Keratinocyte (primary cell): ENCODE results near the gene ATXN7L3. TPM values are rescaled to one million over a fixed set of nuclear protein-coding genes. Genes with fewer than 3 reads are reported as not detected.

Experiments used
- DNase-seq: peaks from one replicate; pipeline ENCODE4 v3.0.0-alpha.2; 2011; ENCODE audit warnings: low read depth, missing footprints, low spot score
- FAIRE-seq: peaks from 2 replicates; lab custom pipeline; 2011; peaks lifted over from hg19 to GRCh38; lab: Jason Lieb, UNC
- H2AFZ ChIP-seq: 2 replicates; pipeline ENCODE4 v1.6.0; 2012; ENCODE audit warnings: low read length, control low read depth, inconsistent platforms; ENCODE audit not compliant: control insufficient read depth
- H3K27ac ChIP-seq: 2 replicates; pipeline ENCODE4 v1.5.1; 2011; ENCODE audit warnings: low read length; ENCODE audit not compliant: control insufficient read depth, insufficient read depth
- H3K27me3 ChIP-seq: 3 replicates; pipeline ENCODE4 v1.6.0; 2011; ENCODE audit warnings: low read length; ENCODE audit not compliant: control insufficient read depth, insufficient read depth; ENCODE audit errors: extremely low read depth
- H3K36me3 ChIP-seq, 2 experiments: 2 replicates in 1 of 2; 3 replicates in 1 of 2; pipeline ENCODE4 v1.5.1; 2011; ENCODE audit warnings: low read length in 2 of 2, mild to moderate bottlenecking in 1 of 2; ENCODE audit not compliant: control insufficient read depth in 2 of 2, insufficient read depth in 2 of 2; ENCODE audit errors: extremely low read depth in 1 of 2
- H3K4me1 ChIP-seq: 3 replicates; pipeline ENCODE4 v1.5.1; 2011; ENCODE audit warnings: low read length; ENCODE audit not compliant: control insufficient read depth, insufficient read depth; ENCODE audit errors: extremely low read depth
- H3K4me2 ChIP-seq: 3 replicates; pipeline ENCODE4 v1.6.0; 2011; ENCODE audit warnings: low read depth, low read length; ENCODE audit not compliant: control insufficient read depth, insufficient read depth; ENCODE audit errors: extremely low read depth
- H3K4me3 ChIP-seq, 3 experiments: fragments of 200-600 bp in 1 of 3; sonication (generic) in 1 of 3; 2 replicates in 2 of 3; 3 replicates in 1 of 3; pipeline ENCODE4 v1.5.1; 2011 to 2016; ENCODE audit warnings: low read length in 3 of 3, mild to moderate bottlenecking in 3 of 3, control low read depth in 2 of 3, inconsistent platforms in 1 of 3, low read depth in 1 of 3, mixed read lengths in 1 of 3, mixed run types in 1 of 3, moderate library complexity in 1 of 3; ENCODE audit not compliant: control insufficient read depth in 2 of 3, insufficient read depth in 2 of 3; ENCODE audit errors: extremely low read depth in 1 of 3
- H3K79me2 ChIP-seq: 2 replicates; pipeline ENCODE4 v1.6.0; 2012; ENCODE audit warnings: low read length; ENCODE audit not compliant: control insufficient read depth, insufficient read depth
- H3K9ac ChIP-seq: 3 replicates; pipeline ENCODE4 v1.6.0; 2011; ENCODE audit warnings: low read length; ENCODE audit not compliant: control insufficient read depth, insufficient read depth; ENCODE audit errors: extremely low read depth
- H3K9me1 ChIP-seq: 3 replicates; pipeline ENCODE4 v1.6.0; 2011; ENCODE audit warnings: low read length; ENCODE audit not compliant: control insufficient read depth, insufficient read depth; ENCODE audit errors: extremely low read depth
- H3K9me3 ChIP-seq: 2 replicates; pipeline ENCODE4 v1.5.1; 2012; ENCODE audit warnings: low read depth, low read length; ENCODE audit not compliant: control insufficient read depth
- H4K20me1 ChIP-seq: 3 replicates; pipeline ENCODE4 v1.6.0; 2011; ENCODE audit warnings: low read length; ENCODE audit not compliant: control insufficient read depth, insufficient read depth; ENCODE audit errors: extremely low read depth
- EZH2 ChIP-seq: IDR thresholded peaks from one replicate; pipeline ENCODE4 v1.6.1; 2012; ENCODE audit warnings: inconsistent platforms, mild to moderate bottlenecking, low read length, moderate library complexity
- dilution Hi-C: fragments of 300-500 bp; cut with MboI; formaldehyde crosslinking; loops from one replicate; pipeline ENCODE4 v1.7.0; 2020; ENCODE audit warnings: low sequenced_read_pairs; ENCODE audit not compliant: extremely low pct_ligation_motif_present
- polyA plus RNA-seq, 5 experiments: library from polyadenylated mRNA; depleted of rRNA in 3 of 5; stranded (reverse) in 3 of 5; stranded (forward) in 1 of 5; unstranded in 1 of 5; fragments of >200 nt; gene quantifications; 1 replicate in 1 of 5; 2 replicates in 3 of 5; 3 replicates in 1 of 5; pipeline versions ENCODE4 v1.2.1 to v1.2.3, GENCODE V29; 2011 to 2012; ENCODE audit warnings: missing spikeins in 2 of 5, low read depth in 1 of 5, low replicate concordance in 1 of 5
- TF ChIP-seq, protein P1 (sequence below), 3 experiments: IDR thresholded peaks in 1 of 3; conservative IDR thresholded peaks in 1 of 3; optimal IDR thresholded peaks in 1 of 3; 2 replicates in 2 of 3; 3 replicates in 1 of 3; pipeline versions ENCODE3 to v1.5.1; 2011; ENCODE audit warnings: low read length in 3 of 3, mild to moderate bottlenecking in 3 of 3, moderate library complexity in 2 of 3, control low read depth in 1 of 3, inconsistent platforms in 1 of 3; ENCODE audit not compliant: insufficient read depth in 2 of 3; ENCODE audit errors: extremely low read depth in 1 of 3

The ATXN7L3 gene
- polyA plus RNA-seq, 1 donor (not counting 4 experiments of a cell fraction or from before 2014, with no cell fraction given): 32.8 TPM

DNA sequence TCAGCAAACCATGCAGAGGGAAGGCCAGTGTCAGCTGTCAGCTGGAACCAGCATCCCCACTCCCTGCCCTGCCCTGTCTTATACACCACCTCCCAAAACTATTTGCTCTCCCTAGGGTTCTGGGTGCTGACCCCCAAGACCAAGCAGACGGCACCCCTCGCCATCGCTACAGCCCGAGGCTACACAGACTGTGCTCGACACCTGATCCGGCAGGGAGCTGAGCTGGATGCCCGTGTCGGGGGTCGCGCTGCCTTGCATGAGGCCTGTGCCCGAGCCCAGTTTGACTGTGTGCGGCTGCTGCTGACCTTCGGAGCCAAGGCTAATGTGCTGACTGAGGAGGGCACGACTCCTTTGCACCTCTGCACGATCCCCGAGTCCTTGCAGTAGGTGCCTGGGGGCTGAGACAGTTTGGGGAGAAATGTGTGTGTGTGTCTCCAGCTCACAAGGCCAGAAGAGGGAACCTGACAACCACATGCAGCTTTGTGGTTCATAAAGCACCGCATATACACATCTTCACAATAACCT lies 27.7 kb downstream of the ATXN7L3 start:
- no peak overlapping the region for H3K9ac ChIP-seq
- no peaks in the 10 kb centered on the region for H3K27me3 ChIP-seq
- no peak for FAIRE-seq
- H3K27ac ChIP-seq: no peak overlapping the region
- no peaks in the 10 kb centered on the region for H4K20me1 ChIP-seq
- DNase-seq: no peak
- TF ChIP-seq, protein P1, sequence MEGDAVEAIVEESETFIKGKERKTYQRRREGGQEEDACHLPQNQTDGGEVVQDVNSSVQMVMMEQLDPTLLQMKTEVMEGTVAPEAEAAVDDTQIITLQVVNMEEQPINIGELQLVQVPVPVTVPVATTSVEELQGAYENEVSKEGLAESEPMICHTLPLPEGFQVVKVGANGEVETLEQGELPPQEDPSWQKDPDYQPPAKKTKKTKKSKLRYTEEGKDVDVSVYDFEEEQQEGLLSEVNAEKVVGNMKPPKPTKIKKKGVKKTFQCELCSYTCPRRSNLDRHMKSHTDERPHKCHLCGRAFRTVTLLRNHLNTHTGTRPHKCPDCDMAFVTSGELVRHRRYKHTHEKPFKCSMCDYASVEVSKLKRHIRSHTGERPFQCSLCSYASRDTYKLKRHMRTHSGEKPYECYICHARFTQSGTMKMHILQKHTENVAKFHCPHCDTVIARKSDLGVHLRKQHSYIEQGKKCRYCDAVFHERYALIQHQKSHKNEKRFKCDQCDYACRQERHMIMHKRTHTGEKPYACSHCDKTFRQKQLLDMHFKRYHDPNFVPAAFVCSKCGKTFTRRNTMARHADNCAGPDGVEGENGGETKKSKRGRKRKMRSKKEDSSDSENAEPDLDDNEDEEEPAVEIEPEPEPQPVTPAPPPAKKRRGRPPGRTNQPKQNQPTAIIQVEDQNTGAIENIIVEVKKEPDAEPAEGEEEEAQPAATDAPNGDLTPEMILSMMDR (optimal IDR thresholded peaks at IDR 0.05 in 1 of 3, IDR thresholded peaks at IDR 0.05 in 1 of 3, conservative IDR thresholded peaks at IDR 0.05 in 1 of 3; ENCODE audit: extremely low read depth in 1 of 3, insufficient read depth in 2 of 3, low read length in 3 of 3): no peak
- TF ChIP-seq EZH2: no peak
- no peaks in the 10 kb centered on the region for H3K9me3 ChIP-seq
- H3K4me2 ChIP-seq: no peak overlapping the region
- peaks cover 1 to 4% of the 10 kb centered on the region in 2 experiments for H3K36me3 ChIP-seq
- H2AFZ ChIP-seq: no peak overlapping the region
- no peak overlapping the region for H3K4me3 ChIP-seq
- no peaks in the 10 kb centered on the region for H3K4me1 ChIP-seq
- H3K79me2 ChIP-seq: no peaks in the 10 kb centered on the region
- dilution Hi-C loops: no loop called here
- no peaks in the 10 kb centered on the region for H3K9me1 ChIP-seq

DNA sequence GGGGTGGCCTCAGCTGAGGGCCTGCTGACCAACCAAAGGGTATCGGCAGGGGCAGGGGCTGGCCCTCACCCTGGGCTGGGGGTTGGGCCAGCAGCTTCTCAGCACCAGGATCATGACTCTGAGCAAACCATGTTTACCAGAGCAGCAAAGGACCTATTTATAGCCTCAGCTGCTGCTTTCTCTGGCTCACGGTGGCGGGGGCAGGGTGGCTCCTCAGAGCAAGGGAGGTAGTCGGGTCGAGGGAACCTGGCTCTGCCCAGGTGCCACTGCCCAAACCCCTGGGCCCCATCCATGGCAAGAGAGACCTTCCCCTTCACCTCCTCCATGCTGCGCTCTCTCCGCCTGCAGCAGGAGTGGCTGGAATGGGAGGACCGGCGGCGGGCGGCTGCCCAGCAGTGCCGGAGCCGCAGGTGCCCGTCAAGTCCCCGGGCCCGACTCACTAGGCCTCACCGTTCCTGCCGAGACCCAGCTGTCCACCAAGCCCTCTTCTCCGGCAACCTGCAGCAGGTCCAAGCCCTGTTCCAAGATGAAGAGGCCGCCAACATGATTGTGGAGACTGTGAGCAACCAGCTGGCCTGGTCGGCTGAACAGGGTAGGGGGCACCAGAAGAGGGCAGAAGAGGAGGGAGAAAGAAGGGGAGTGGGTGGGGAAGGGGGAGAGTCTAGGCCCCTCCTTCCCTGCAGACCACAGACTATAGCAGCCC lies 29.0 kb downstream of the ATXN7L3 start, which contains the start of gene ASB16:
Gene ASB16 (plus strand): TSS at position 206 of the 703 bp plus-strand sequence. CDS start 86 bp downstream, at position 292.
- H2AFZ ChIP-seq: no peak within 1 kb of the TSS
- no peaks in the 10 kb centered on the region for H3K9me1 ChIP-seq
- H3K27ac ChIP-seq: no peak within 1 kb of the TSS
- no peaks in the 10 kb centered on the region for H3K9me3 ChIP-seq
- no peak within 1 kb of the TSS for H3K9ac ChIP-seq
- H3K79me2 ChIP-seq: no peaks in the 10 kb centered on the region
- TF ChIP-seq EZH2: no peak
- TF ChIP-seq, protein P1 (optimal IDR thresholded peaks at IDR 0.05 in 1 of 3, IDR thresholded peaks at IDR 0.05 in 1 of 3, conservative IDR thresholded peaks at IDR 0.05 in 1 of 3; ENCODE audit: extremely low read depth in 1 of 3, insufficient read depth in 2 of 3, low read length in 3 of 3): no peak
- no peaks in the 10 kb centered on the region for H3K27me3 ChIP-seq
- no peak within 1 kb of the TSS for H3K4me3 ChIP-seq
- dilution Hi-C loops: no loop called here
- FAIRE-seq (no peak), DNase-seq (no peak)
- H3K4me1 ChIP-seq: no peaks in the 10 kb centered on the region
- H3K4me2 ChIP-seq: no peak within 1 kb of the TSS
- H4K20me1 ChIP-seq: no peaks in the 10 kb centered on the region
- H3K36me3 ChIP-seq: no peaks in the 10 kb centered on the region
